GM19193 (cell line): ENCODE results near the gene PADI3.

Experiments used
- POLR2A ChIP-seq: IDR thresholded peaks from 4 replicates; pipeline ENCODE4 v1.6.1; 2011; ENCODE audit not compliant: insufficient read depth, insufficient read length; ENCODE audit errors: extremely low read depth

PADI3 gene

DNA sequence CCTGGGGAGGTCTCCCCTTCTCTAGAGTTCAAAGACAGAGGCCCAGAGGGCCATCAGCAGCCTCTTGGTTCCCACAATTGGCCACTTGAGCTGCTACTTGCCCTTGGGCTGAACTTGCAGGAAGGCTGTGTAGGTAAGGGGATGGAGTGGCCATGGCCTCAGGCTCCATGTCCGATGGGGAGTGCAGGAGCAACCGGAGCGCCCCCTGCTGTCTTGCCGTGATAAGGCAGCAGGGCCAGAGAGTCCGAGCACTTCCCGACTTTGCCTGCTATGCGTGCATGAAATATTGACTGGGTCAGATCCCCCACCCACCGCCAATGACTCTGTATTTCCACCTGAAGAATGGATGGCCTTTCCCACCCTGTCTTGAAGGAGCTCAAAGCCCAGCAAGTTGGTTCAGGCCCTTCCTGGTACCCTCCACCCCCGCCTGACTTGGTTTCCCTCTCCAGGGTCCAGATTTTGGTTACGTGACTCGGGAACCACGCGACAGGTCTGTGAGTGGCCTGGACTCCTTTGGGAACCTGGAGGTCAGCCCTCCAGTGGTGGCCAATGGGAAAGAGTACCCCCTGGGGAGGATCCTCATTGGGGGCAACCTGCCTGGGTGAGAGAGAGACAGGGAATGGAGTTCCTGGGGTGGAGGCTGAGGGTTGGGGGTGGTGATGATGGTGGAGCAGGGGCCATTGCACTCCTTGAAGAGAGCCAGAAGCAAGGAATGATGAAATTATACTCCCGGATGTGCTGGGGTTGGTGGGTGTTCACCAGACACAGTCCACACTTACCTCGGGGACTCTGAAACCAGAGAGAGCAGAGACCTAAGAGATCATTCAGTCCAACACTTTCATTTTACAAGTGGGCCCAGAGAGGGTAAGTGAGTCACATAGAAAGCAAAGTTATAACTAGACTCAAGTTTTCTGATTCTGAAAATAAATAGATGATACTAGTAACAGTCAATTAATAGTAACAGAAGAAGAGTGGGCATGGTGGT is 25.6 kb downstream of the PADI3 start:
- TF ChIP-seq POLR2A, result no peak

DNA sequence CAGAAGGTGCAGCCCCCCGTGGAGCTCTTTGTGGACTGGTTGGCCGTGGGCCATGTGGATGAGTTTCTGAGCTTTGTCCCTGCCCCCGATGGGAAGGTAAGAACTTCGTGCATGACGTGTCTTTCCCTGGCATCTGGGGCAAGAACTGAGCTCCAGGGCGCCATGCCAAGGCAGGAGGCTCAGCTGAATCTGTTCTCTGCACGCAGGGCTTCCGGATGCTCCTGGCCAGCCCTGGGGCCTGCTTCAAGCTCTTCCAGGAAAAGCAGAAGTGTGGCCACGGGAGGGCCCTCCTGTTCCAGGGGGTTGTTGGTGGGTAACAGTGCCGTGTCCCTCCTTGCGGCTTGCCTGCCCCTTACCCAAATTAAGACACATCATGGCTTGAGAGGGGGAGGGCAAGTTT is 27.7 kb downstream of the PADI3 start:
- TF ChIP-seq POLR2A, result no peak

DNA sequence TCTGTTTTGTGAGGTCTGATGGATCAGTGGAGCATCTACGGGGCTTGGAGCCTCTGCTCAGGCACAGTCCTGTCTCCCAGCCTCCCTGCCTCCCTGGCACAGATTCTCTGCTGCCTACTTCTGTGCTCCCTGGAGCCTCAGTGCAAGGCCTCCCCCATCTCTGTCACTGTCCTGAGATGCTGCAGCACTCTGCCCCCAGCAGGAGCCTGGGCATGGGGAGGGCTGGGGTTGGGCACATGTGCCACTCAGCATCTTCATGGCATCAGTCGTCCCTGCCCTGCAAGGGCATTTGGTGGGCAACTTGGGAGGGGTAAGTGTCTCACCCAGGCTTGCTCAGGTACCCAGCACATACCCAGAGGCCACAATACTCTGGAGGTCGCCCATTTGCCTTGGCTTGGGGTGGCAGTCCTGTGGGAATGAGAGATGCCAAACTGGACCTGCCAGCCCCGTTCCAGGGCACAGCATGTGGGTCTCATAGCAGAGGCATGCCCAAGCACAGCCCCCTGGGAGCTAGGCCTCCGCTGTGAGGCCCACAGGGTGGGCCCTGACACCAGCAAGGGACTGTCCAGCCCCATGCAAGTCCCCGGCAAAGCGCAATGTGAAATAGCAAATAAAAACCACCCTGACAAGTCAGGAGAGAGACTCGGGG is 28.7 kb downstream of the PADI3 start:
- no peak for TF ChIP-seq POLR2A

DNA sequence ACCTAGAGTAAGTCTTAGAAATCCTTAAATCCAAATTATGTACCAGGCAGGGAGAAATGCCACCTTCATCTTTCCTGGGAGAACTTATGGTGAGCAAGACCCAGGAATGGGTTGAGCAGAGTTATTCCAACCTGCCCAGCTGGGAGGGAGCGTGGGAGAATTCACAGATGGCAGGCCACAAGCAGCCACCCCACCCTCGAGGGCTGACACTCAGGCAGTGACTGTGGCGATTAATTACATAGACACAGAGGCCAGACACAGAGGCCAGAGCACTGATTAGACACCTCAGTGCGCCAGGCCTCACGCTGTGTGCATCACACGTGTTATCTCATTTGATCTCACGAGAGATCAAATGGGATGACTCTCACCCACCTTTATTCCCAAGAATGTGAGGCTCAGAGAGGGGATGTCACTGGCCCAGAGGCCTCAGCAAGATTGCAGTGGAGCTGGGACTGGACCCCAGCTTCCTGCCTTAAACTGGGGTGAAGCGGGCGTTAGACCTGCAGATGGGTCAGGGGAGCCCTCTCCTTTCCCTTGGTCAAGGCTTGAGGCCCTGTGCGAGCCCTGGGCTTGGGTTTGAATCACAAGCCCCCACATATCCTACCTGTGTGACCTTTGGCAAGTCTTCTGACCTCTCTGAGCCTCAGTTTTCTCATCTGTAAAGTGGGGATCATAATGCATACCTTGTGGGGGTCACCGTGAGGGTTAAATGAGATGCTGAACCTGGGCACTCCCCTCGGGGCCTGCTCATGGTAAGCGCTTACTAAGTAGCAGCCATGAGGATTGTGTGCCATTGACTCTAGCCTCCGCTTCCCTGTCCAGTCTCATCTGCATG is 30.3 kb downstream of the PADI3 start:
- TF ChIP-seq POLR2A, result no peak

DNA sequence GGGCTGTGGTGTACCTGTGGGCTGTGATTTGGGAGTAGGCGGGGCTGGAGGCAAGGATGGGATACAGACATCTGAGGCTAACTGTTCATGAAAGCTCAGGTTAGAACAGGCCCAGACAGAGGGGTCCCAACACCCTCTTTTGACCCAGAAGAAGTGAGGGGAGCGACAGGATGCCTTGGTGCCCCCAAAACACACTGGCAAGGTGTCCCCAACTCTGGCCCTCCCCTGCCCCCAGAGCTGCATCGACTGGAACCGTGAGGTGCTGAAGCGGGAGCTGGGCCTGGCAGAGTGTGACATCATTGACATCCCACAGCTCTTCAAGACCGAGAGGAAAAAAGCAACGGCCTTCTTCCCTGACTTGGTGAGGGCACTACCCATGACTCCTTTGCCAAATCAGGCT is 31.5 kb downstream of the PADI3 start:
- TF ChIP-seq POLR2A, result no peak

DNA sequence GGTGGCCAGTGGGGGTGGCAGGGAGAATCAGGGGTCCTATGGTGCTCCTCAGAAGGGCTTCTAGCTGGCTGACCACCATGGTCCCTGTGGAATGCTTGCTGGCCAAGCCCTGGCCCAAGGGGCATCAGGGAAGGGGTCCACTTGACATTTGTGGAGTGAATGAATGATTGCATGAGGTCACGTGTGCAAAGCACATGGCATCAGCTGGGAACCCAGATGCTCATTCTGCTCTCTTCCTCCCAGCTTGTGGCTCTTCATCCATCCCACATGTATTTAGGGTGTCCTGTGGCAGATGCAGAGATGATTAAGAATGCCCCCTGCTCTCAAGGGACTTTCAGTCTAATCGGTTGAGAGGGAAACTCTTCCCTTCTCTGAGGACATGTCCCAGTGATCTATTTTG is 32.0 kb downstream of the PADI3 start:
- no peak for TF ChIP-seq POLR2A

DNA sequence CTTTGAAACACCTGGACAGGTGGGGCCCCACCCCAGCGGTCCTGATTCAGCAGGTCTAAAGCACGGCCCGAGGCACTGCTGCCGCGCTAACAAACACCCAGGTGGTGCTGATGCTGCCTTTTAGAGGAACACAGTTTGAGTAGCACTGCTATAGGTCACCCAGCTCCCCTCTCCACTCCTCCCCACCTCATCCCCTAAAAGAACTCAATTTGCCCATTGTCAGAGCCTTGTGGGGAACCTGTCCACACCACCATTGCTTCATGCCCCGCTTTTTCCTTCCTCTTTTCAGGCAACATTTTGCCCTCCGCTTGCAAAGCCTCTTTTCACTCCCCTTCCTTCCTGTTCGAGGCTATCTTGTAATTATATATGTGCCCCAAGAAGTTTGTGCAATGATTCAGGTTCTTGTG is 32.9 kb downstream of the PADI3 start:
- no peak for TF ChIP-seq POLR2A

DNA sequence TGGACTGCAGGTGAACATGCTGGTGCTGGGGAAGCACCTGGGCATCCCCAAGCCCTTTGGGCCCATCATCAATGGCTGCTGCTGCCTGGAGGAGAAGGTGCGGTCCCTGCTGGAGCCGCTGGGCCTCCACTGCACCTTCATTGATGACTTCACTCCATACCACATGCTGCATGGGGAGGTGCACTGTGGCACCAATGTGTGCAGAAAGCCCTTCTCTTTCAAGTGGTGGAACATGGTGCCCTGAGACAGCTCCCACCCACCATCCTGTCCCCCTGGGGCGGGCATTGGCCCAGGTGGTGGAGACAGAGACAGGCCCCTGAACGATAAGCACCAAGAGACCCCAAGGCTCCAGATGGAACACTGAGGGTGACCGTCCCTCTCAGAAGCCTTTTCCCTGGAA is 33.9 kb downstream of the PADI3 start:
- no peak for TF ChIP-seq POLR2A

DNA sequence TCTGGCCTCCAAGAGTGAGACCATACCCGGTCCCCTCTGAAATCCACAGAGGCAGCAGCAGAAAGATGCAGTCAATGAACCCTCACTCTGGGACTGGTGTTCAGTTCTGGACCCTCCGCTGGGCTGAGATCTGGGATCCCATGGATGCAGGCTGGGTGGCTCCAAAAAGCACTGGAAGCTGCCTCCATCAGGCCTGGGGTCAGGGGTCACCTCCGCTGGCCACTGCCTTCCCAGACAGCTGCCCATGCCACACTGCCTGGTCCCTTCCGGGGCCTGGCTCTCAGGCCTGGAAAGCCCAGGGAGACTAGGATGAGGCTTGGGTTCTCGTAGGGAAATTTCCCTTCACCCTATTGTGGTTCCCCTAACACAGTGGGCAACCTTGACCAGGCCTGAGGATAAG is 37.7 kb downstream of the PADI3 start:
- no peak for TF ChIP-seq POLR2A

DNA sequence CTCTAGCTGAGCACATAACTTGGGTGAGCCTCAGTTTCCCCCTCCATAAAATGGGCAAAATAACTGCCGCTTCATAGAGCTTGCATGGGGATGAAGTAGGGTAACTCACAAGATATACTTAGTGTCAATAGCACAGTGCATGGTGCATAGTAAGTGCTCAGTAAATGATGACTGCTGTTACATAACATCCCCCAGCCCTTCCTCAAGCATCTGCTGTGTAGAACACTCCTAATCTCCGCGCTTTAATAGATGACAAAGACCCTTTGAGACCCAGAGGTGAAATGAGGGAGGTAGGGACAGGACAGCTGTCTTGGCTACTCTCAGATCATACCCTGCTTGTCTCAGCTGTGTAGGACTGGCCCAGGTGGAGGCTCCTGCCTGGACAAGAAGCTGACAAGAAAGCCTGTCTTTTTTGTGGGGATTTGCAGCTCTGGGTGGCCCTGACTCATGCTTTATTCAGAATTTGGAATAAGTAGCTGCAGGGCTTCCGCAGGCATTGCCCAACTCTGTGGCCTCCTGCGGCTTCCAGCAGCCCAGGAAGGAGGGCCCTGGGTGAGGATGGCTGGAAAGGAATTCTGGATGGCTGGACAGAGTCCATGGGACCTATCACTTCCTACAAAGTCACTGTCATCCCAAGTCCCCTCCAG is 38.4 kb downstream of the PADI3 start:
- no peak for TF ChIP-seq POLR2A

DNA sequence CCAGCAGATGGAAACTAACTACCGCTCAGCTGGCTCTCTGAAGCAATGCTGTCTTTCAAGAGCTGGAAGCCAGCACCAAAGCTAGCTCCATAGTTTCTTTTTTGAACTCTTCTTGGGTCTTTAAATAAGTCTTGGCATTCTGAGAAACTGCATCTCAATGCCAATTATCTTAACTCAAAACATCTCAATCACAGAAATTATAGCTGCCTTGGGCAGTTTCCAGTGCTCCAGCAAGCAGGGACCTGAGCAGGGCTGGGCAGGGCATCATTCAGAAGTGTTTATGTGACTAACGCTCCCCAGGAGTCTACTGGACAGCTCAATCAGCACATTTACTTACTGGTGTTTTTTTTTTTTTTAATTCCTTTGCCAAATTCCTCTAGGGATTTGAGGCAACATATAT is 40.8 kb downstream of the PADI3 start:
- TF ChIP-seq POLR2A, result no peak

DNA sequence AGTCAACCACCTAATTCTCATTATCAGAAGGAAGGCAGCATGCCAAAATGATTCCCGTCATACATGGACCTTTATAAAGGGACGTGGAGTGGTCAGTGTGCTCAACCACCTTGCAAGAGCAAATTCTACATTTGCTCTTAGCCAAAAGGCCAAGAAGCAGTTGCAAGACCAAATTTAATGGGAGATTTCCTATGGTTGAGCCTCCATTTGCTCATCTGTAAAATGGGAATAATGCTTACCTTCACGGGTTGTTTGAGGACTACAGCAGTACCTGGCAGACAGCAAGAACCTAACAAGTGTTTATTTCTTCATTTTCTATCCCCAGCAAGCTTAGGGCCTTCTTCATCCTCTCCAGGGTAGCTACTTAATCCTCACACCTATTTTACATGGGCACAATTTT is 41.7 kb downstream of the PADI3 start:
- no peak for TF ChIP-seq POLR2A

DNA sequence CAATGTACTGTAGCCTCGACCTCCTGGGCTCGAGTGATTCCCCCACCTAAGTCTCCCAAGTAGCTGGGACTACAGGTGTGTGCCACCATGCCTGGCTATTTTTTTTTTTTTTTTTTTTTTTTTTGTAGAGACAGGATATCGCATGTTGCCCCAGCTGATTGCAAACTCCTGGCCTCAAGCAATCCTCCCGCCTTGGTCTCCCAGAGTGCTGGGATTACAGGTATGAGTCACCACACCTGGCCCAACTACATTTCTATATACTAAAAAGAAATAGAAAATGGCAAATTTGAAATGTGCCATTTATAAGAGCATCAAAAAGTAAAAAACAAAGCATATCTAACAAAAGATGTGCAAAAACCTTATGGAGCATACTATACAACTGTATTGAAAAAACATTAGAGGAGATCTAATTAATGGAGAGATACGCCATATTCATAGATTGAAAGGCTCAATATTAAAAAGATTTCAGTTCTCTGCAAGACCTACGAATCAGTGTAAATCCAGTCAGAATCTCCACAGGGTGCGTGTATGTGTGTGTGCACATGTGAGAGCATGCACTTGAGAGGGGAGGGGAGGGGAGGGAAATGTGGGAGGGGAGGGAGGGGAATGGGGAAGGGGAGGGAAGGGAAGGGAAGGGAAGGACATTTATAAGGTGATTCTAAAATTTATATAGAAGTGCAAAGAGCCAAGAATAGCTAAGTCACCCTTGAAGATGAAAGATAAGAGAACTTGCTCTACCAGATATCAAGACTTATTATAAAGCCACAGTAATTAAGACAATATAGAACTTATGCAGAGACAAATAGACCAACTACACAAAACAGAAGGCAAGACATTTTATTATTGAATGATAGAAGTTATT is 43.6 kb downstream of the PADI3 start:
- TF ChIP-seq POLR2A, result no peak
